Fibroblast of lung (primary cell): Measurements from ENCODE around the gene CCDC92B. TPM values are rescaled to one million over a fixed set of nuclear protein-coding genes. Genes with fewer than 3 reads are reported as not detected.

ENCODE experiments used
- DNase-seq, 2 donors: peaks; one replicate each; pipeline versions ENCODE4 v3.0.0 to v3.0.0-alpha.2; 2010; ENCODE audit warnings: low read depth in 2 of 2
- H2AFZ ChIP-seq: 2 replicates; pipeline ENCODE4 v1.5.1; 2012; ENCODE audit warnings: low read length, control low read depth, inconsistent platforms
- H3K27ac ChIP-seq: 2 replicates; pipeline ENCODE4 v1.5.1; 2011; ENCODE audit warnings: low read length, control low read depth; ENCODE audit not compliant: insufficient read depth
- H3K27me3 ChIP-seq: 2 replicates; pipeline ENCODE4 v1.5.1; 2011; ENCODE audit warnings: mild to moderate bottlenecking, low read length; ENCODE audit not compliant: control insufficient read depth, insufficient read depth
- H3K36me3 ChIP-seq: 2 replicates; pipeline ENCODE4 v1.5.1; 2011; ENCODE audit warnings: low read length; ENCODE audit not compliant: control insufficient read depth, insufficient read depth
- H3K4me1 ChIP-seq: 2 replicates; pipeline ENCODE4 v1.5.1; 2011; ENCODE audit warnings: low read length; ENCODE audit not compliant: control insufficient read depth, insufficient read depth; ENCODE audit errors: extremely low read depth
- H3K4me2 ChIP-seq: 2 replicates; pipeline ENCODE4 v1.5.1; 2011; ENCODE audit warnings: low read length, control low read depth; ENCODE audit not compliant: insufficient read depth; ENCODE audit errors: extremely low read depth
- H3K4me3 ChIP-seq, 4 experiments: fragments of 200-600 bp in 1 of 4; sonication (generic) in 1 of 4; replicated peaks in 1 of 4; 2 replicates each; pipeline ENCODE4 v1.5.1; 2011 to 2016; ENCODE audit warnings: low read length in 4 of 4, low read depth in 3 of 4, mild to moderate bottlenecking in 3 of 4, control low read depth in 2 of 4, inconsistent platforms in 1 of 4, mixed read lengths in 1 of 4; ENCODE audit not compliant: insufficient read depth in 1 of 4; ENCODE audit errors: control extremely low read depth in 1 of 4
- H3K79me2 ChIP-seq: 2 replicates; pipeline ENCODE4 v1.5.1; 2012; ENCODE audit warnings: mild to moderate bottlenecking, low read length, inconsistent platforms; ENCODE audit not compliant: control insufficient read depth, insufficient read depth
- H3K9ac ChIP-seq: 2 replicates; pipeline ENCODE4 v1.5.1; 2011; ENCODE audit warnings: mild to moderate bottlenecking, low read length, control low read depth; ENCODE audit not compliant: insufficient read depth
- H3K9me3 ChIP-seq: 2 replicates; pipeline ENCODE4 v1.5.1; 2012; ENCODE audit warnings: low read depth, low read length; ENCODE audit not compliant: control insufficient read depth, insufficient read depth
- H4K20me1 ChIP-seq: 2 replicates; pipeline ENCODE4 v1.5.1; 2011; ENCODE audit warnings: low read length; ENCODE audit not compliant: control insufficient read depth, insufficient read depth; ENCODE audit errors: extremely low read depth
- EZH2 ChIP-seq: IDR thresholded peaks from 2 replicates; pipeline ENCODE4 v1.5.1; 2012; ENCODE audit warnings: low read length, control low read depth, mild to moderate bottlenecking; ENCODE audit errors: missing control alignments
- polyA plus RNA-seq, 2 donors: library from polyadenylated mRNA; depleted of rRNA in 1 of 2; stranded (reverse) in 1 of 2; unstranded in 1 of 2; fragments of >200 nt; gene quantifications; 2 replicates each; pipeline ENCODE4 v1.2.1, GENCODE V29; 2011 to 2012; ENCODE audit warnings: missing spikeins in 1 of 2
- total RNA-seq: library from RNA; depleted of rRNA; stranded (reverse); fragments of >200 nt; gene quantifications from 2 replicates; pipeline ENCODE4 v1.2.1, GENCODE V29; 2014
- TF ChIP-seq, protein P1 (sequence below), 2 donors: IDR thresholded peaks in 1 of 2; conservative IDR thresholded peaks in 1 of 2; 1 replicate in 1 of 2; 2 replicates in 1 of 2; pipeline ENCODE4 v1.5.1; 2011 to 2012; ENCODE audit warnings: low read length in 2 of 2, control low read depth in 1 of 2, inconsistent platforms in 1 of 2, low read depth in 1 of 2, mild to moderate bottlenecking in 1 of 2

Gene CCDC92B
- total and polyA plus RNA-seq, 2 donors (not counting 1 experiment from before 2014, with no cell fraction given), result not detected

GRCh38 chr17:2710071-2710802 is 39.2 kb downstream of the CCDC92B start:
- peaks cover 19% of the 10 kb centered on the region for H3K4me1 ChIP-seq
- no peak overlapping the region for H3K27ac ChIP-seq

DNA sequence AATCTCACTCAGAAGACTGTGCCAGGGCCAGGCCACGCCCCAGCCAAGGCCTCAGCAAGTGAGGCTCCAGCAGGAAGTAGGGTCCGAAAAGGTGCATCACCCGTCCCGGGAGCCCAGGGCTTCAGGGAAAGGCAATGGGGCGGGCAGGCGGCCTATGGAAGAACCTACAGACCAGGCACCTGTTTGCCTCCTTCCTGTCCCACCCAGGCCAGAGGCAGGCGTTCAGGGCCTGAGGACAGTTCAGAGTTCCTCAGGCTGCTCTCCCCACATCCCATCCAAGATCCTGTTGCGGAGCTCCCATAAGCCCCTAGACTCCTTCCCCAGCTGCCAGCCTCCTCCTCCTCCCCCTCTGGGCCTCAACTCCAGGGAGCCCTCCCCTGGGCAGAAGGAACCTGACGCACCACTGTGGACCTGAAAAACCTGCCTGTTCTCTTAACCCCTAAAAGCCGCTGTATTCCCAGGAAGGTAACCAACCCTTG is 40.2 kb downstream of the CCDC92B start:
- H3K79me2 ChIP-seq, result peaks cover 70% of the 10 kb centered on the region
- H4K20me1 ChIP-seq, result peaks cover 3% of the 10 kb centered on the region
- peak overlapping the region in 1 of 4 experiments; percentile 28 for H3K4me3 ChIP-seq
- peaks cover under 1% of the 10 kb centered on the region for H3K36me3 ChIP-seq
- no peak overlapping the region for H3K4me2 ChIP-seq
- H3K4me1 ChIP-seq, result peaks cover 19% of the 10 kb centered on the region
- H3K27me3 ChIP-seq, result no peaks in the 10 kb centered on the region
- no peak overlapping the region for H3K27ac ChIP-seq
- no peak overlapping the region for H3K9ac ChIP-seq
- DNase-seq, result no peak
- no peak for TF ChIP-seq EZH2
- TF ChIP-seq, protein P1, sequence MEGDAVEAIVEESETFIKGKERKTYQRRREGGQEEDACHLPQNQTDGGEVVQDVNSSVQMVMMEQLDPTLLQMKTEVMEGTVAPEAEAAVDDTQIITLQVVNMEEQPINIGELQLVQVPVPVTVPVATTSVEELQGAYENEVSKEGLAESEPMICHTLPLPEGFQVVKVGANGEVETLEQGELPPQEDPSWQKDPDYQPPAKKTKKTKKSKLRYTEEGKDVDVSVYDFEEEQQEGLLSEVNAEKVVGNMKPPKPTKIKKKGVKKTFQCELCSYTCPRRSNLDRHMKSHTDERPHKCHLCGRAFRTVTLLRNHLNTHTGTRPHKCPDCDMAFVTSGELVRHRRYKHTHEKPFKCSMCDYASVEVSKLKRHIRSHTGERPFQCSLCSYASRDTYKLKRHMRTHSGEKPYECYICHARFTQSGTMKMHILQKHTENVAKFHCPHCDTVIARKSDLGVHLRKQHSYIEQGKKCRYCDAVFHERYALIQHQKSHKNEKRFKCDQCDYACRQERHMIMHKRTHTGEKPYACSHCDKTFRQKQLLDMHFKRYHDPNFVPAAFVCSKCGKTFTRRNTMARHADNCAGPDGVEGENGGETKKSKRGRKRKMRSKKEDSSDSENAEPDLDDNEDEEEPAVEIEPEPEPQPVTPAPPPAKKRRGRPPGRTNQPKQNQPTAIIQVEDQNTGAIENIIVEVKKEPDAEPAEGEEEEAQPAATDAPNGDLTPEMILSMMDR (conservative IDR thresholded peaks at IDR 0.05 in 1 of 2, IDR thresholded peaks at IDR 0.05 in 1 of 2; ENCODE audit: low read depth in 1 of 2, low read length in 2 of 2), result no peak
- no peaks in the 10 kb centered on the region for H3K9me3 ChIP-seq
- H2AFZ ChIP-seq, result no peak overlapping the region

More at GRCh38 chr17:2710071-2710802, 39.2 kb downstream of the CCDC92B start:
- Histone ChIP-seq H3K4me2 (peak overlapping the region; percentile 93), H3K79me2 (peaks cover 61% of the 10 kb centered on the region), H3K4me3 (peak overlapping the region; percentile 69 to 91 (median 80)), H4K20me1 (no peaks in the 10 kb centered on the region), H3K36me3 (no peaks in the 10 kb centered on the region), H2AFZ (no peak overlapping the region), H3K9ac (peak overlapping the region; percentile 61), H3K9me3 (no peaks in the 10 kb centered on the region), H3K27me3 (no peaks in the 10 kb centered on the region)
- DNase-seq, result no peak
- TF ChIP-seq EZH2, result no peak
- TF ChIP-seq, protein P1 (conservative IDR thresholded peaks at IDR 0.05 in 1 of 2, IDR thresholded peaks at IDR 0.05 in 1 of 2; ENCODE audit: low read depth in 1 of 2, low read length in 2 of 2), result no peak

DNA sequence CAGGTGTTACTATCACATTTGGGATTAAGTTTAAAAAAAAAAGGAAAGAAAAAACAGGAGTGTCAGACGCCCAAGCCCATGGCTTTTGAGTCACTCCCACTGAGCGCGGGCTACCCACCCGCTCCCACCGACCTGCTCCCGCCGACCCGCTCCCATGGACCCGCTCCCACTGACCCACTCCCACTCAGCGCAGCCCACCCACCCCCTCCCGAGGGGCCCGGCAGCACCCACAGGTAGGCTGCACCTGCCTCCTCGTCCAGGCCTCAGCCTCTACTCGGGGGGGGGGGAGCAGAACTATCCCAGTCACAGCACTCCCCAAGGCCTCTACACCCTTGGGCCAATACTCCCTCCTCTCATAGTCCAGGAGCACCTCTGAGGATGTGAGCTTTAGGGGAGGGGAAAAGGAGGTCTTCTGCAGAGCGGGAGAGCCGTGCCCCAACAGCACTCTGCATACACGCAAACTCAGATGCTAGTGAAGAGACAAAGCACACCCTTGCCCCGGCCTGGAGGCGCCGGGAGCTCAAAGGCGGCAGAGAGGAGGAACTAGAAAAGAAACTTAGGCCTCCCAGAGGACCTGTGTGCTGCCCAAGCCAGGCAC is 40.8 kb downstream of the CCDC92B start:
- H3K4me3 ChIP-seq, result no peak overlapping the region
- peaks cover 3% of the 10 kb centered on the region for H4K20me1 ChIP-seq
- DNase-seq, result no peak
- no peak overlapping the region for H2AFZ ChIP-seq
- no peak overlapping the region for H3K9ac ChIP-seq
- H3K4me1 ChIP-seq, result peaks cover 19% of the 10 kb centered on the region
- TF ChIP-seq, protein P1 (conservative IDR thresholded peaks at IDR 0.05 in 1 of 2, IDR thresholded peaks at IDR 0.05 in 1 of 2; ENCODE audit: low read depth in 1 of 2, low read length in 2 of 2), result no peak
- no peak for TF ChIP-seq EZH2
- H3K9me3 ChIP-seq, result no peaks in the 10 kb centered on the region
- no peak overlapping the region for H3K4me2 ChIP-seq
- H3K36me3 ChIP-seq, result peaks cover 3% of the 10 kb centered on the region
- peaks cover 74% of the 10 kb centered on the region for H3K79me2 ChIP-seq
- no peaks in the 10 kb centered on the region for H3K27me3 ChIP-seq
- no peak overlapping the region for H3K27ac ChIP-seq
